GM12878 (cell line): ENCODE measurements around the gene SLC22A3. TPM values are rescaled to one million over a fixed set of nuclear protein-coding genes. Genes with fewer than 3 reads are reported as not detected.

Experiments used
- ATAC-seq: fragments of 200-7000 bp; cut with Tn5 transposase; 3 replicates; pipeline ENCODE4 v1.9.1; 2020; ENCODE audit warnings: mild to moderate bottlenecking, moderate library complexity
- BruUV-seq: library from RNA; stranded (reverse); fragments of 400-500 nt; replicated peaks from 2 replicates; lab custom pipeline; 2021; lab: Mats Ljungman, UMichigan
- CTCF ChIA-PET: fragments of 300-600 bp; sonication (Branson Sonifier 250); formaldehyde crosslinking; extraction: SDS; loops from one replicate; lab custom pipeline; 2021; ENCODE audit warnings: inconsistent platforms; lab: Yijun Ruan, JAX
- POLR2A ChIA-PET: fragments of 350-600 bp; formaldehyde crosslinking; extraction: SDS; loops from one replicate; lab custom pipeline; 2021; ENCODE audit warnings: inconsistent platforms; lab: Charles Lee
- RAD21 ChIA-PET: fragments of 300-600 bp; sonication (Branson Sonifier 250); formaldehyde crosslinking; loops from one replicate; lab custom pipeline; 2023; ENCODE audit warnings: antibody characterized with exemption; ENCODE audit not compliant: unreplicated experiment; lab: Charles Lee
- SMC1A ChIA-PET: fragments of 300-600 bp; sonication (Branson Sonifier 250); formaldehyde crosslinking; loops from one replicate; lab custom pipeline; 2023; ENCODE audit not compliant: unreplicated experiment, uncharacterized antibody; lab: Charles Lee
- DNase-seq: peaks from one replicate; pipeline ENCODE4 v3.0.0-alpha.2; 2011; ENCODE audit warnings: low read depth, low spot score
- FAIRE-seq: peaks from 3 replicates; lab custom pipeline; 2011; peaks lifted over from hg19 to GRCh38; lab: Jason Lieb, UNC
- H2AFZ ChIP-seq: 2 replicates; pipeline ENCODE4 v1.6.0; 2011; ENCODE audit warnings: low read depth, low read length, control low read depth; ENCODE audit not compliant: control insufficient read depth
- H3K27ac ChIP-seq: 2 replicates; pipeline ENCODE4 v1.5.1; 2011; ENCODE audit warnings: control low read depth; ENCODE audit not compliant: control insufficient read depth, insufficient read depth
- H3K27me3 ChIP-seq, 2 experiments: replicated peaks in 1 of 2; 2 replicates each; pipeline versions ENCODE4 v1.6.0 to v1.6.1; 2011; ENCODE audit warnings: low read length in 1 of 2; ENCODE audit not compliant: control insufficient read depth in 2 of 2, insufficient read depth in 2 of 2
- H3K36me3 ChIP-seq, 2 experiments: 2 replicates each; pipeline ENCODE4 v1.5.1; 2011; ENCODE audit warnings: low read length in 1 of 2; ENCODE audit not compliant: control insufficient read depth in 2 of 2, insufficient read depth in 2 of 2
- H3K4me1 ChIP-seq: 2 replicates; pipeline ENCODE4 v1.6.1; 2011; ENCODE audit warnings: mild to moderate bottlenecking, low read length, moderate library complexity, mixed read lengths; ENCODE audit not compliant: control insufficient read depth, insufficient read depth
- H3K4me2 ChIP-seq: 2 replicates; pipeline ENCODE4 v1.6.0; 2011; ENCODE audit warnings: control low read depth; ENCODE audit not compliant: control insufficient read depth, insufficient read depth
- H3K4me3 ChIP-seq: fragments of 200-600 bp; sonication (generic); 2 replicates; pipeline ENCODE4 v1.5.1; 2016
- H3K79me2 ChIP-seq: 2 replicates; pipeline ENCODE4 v1.6.0; 2011; ENCODE audit warnings: low read length; ENCODE audit not compliant: control insufficient read depth, insufficient read depth
- H3K9ac ChIP-seq: 2 replicates; pipeline ENCODE4 v1.8.0; 2011; ENCODE audit warnings: low read length, control low read depth, mixed read lengths; ENCODE audit not compliant: control insufficient read depth, insufficient read depth
- H3K9me3 ChIP-seq: replicated peaks from 3 replicates; pipeline ENCODE4 v1.5.1; 2011; ENCODE audit warnings: mild to moderate bottlenecking, low read length; ENCODE audit not compliant: control insufficient read depth, insufficient read depth
- H4K20me1 ChIP-seq: 2 replicates; pipeline ENCODE4 v1.6.0; 2011; ENCODE audit not compliant: control insufficient read depth, insufficient read depth
- ATF7 ChIP-seq: fragments of 450-650 bp; IDR thresholded peaks from 2 replicates; pipeline ENCODE4 v1.6.1; 2016; ENCODE audit warnings: low read depth, mild to moderate bottlenecking
- CBX5 ChIP-seq: sonication (generic); IDR thresholded peaks from 2 replicates; pipeline ENCODE4 v1.6.1; 2016; ENCODE audit warnings: low read depth, moderate library complexity, mild to moderate bottlenecking, inconsistent platforms
- CREM ChIP-seq: IDR thresholded peaks from 2 replicates; pipeline ENCODE4 v1.6.1; 2014; ENCODE audit warnings: antibody characterized with exemption, low read depth
- EGR1 ChIP-seq, 2 experiments: IDR thresholded peaks; 1 replicate in 1 of 2; 2 replicates in 1 of 2; pipeline ENCODE4 v1.6.1; 2011 to 2012; ENCODE audit warnings: low read depth in 2 of 2, low read length in 2 of 2, borderline replicate concordance in 1 of 2, mild to moderate bottlenecking in 1 of 2, moderate library complexity in 1 of 2
- FOS ChIP-seq: IDR thresholded peaks from 3 replicates; pipeline ENCODE4 v1.6.1; 2011; ENCODE audit warnings: borderline replicate concordance; ENCODE audit not compliant: insufficient read length; ENCODE audit errors: extremely low read depth
- JUND ChIP-seq: IDR thresholded peaks from 2 replicates; pipeline ENCODE4 v1.6.1; 2012; ENCODE audit warnings: low read depth, mild to moderate bottlenecking, low read length, improper control_type of control experiment, moderate library complexity
- MEF2B ChIP-seq: fragments of 450-650 bp; IDR thresholded peaks from 2 replicates; pipeline ENCODE4 v1.6.1; 2018; ENCODE audit warnings: mild to moderate bottlenecking, moderate library complexity; ENCODE audit not compliant: partially characterized antibody, poor library complexity, severe bottlenecking
- NFYA ChIP-seq: IDR thresholded peaks from 2 replicates; pipeline ENCODE4 v1.6.1; 2011; ENCODE audit warnings: low read depth, mild to moderate bottlenecking, low read length, improper control_type of control experiment, borderline replicate concordance
- PBX3 ChIP-seq: IDR thresholded peaks from 2 replicates; pipeline ENCODE4 v1.6.1; 2011; ENCODE audit warnings: mild to moderate bottlenecking, low read depth, low read length, moderate library complexity; ENCODE audit not compliant: insufficient replicate concordance
- POLR2A ChIP-seq: IDR thresholded peaks from 2 replicates; pipeline ENCODE4 v1.6.1; 2011; ENCODE audit warnings: low read depth, mild to moderate bottlenecking, low read length
- RBBP5 ChIP-seq: fragments of 200-600 bp; sonication (generic); conservative IDR thresholded peaks from 2 replicates; pipeline ENCODE4 v1.6.1; 2016
- RELA ChIP-seq: fragments of 450-650 bp; IDR thresholded peaks from 2 replicates; pipeline ENCODE4 v1.8.0; 2014; ENCODE audit warnings: borderline replicate concordance; ENCODE audit not compliant: partially characterized antibody
- SMC3 ChIP-seq: IDR thresholded peaks from 2 replicates; pipeline ENCODE4 v1.6.1; 2011; ENCODE audit warnings: low read length, improper control_type of control experiment, borderline replicate concordance
- SREBF2 ChIP-seq: IDR thresholded peaks from 2 replicates; pipeline ENCODE4 v1.6.1; 2012; ENCODE audit warnings: mild to moderate bottlenecking, low read length
- ZBTB4 ChIP-seq: fragments of 450-650 bp; formaldehyde crosslinking; IDR thresholded peaks from 2 replicates; pipeline ENCODE4 v1.4.0; 2022; ENCODE audit warnings: mild to moderate bottlenecking, moderate library complexity
- ZNF217 ChIP-seq: fragments of 450-650 bp; IDR thresholded peaks from 2 replicates; pipeline ENCODE4 v1.6.1; 2017; ENCODE audit warnings: antibody characterized with exemption, mild to moderate bottlenecking
- WGBS: methylation state at CpG from one replicate; pipeline ENCODE4 v1.1.6; 2016; ENCODE audit warnings: low lambda C conversion rate; ENCODE audit not compliant: insufficient replicate concordance, insufficient coverage; ENCODE audit errors: missing lambda C conversion rate; 5-methylcytosine and 5-hydroxymethylcytosine counted together
- in situ Hi-C: fragments of 300-500 bp; cut with MboI; formaldehyde crosslinking; loops from 9 replicates; pipeline ENCODE4 v1.14.3; 2018; ENCODE audit warnings: mixed read lengths
- intact Hi-C: fragments of 100-400 bp; cut with micrococcal nuclease; formaldehyde crosslinking; loops from one replicate; pipeline ENCODE4 v1.14.2; 2022; ENCODE audit not compliant: unreplicated experiment
- polyA plus RNA-seq, 11 experiments: library from polyadenylated mRNA; depleted of rRNA in 4 of 11; unstranded in 6 of 11; stranded (reverse) in 5 of 11; fragments of >200 nt; fragmentation: Nextera tagmentation in 4 of 11; fragmentation: Illumina TruSeq in 1 of 11; extraction: Ambion mirVana in 4 of 11; extraction: Trizol in 1 of 11; gene quantifications; 1 replicate in 1 of 11; 2 replicates in 10 of 11; pipeline versions ENCODE4 v1.2.1 to v1.2.3, GENCODE V29; 2011 to 2016; ENCODE audit warnings: inconsistent platforms in 2 of 11, missing spikeins in 2 of 11, low read depth in 1 of 11
- total RNA-seq, 4 experiments: library from RNA; depleted of rRNA in 3 of 4; stranded (reverse); fragments of >200 nt in 3 of 4; fragmentation: Illumina TruSeq in 1 of 4; extraction: Trizol in 1 of 4; gene quantifications; 2 replicates each; pipeline versions ENCODE4 v1.2.1 to v1.2.3, GENCODE V29; 2013 to 2021

SLC22A3 gene
- total and polyA plus RNA-seq, 10 of the 15 experiments (the other 5 are each of a cell fraction or from before 2014, with no cell fraction given), result 0.07 to 0.15 TPM; not detected in 8

GRCh38 chr6:160379466-160379865, 31.3 kb downstream of the SLC22A3 start:
- DNase-seq (no peak), FAIRE-seq (no peak)
- CTCF ChIA-PET, result no interaction called here

GRCh38 chr6:160382946-160383345, 34.8 kb downstream of the SLC22A3 start:
- intact Hi-C loops (no loop called here), in situ Hi-C loops (no loop called here)
- Histone ChIP-seq H3K9ac (no peak overlapping the region), H3K27me3 (peaks cover 0 to 2% of the 10 kb centered on the region in 2 experiments; a peak in 2 of 4 replicates), H3K27ac (no peak overlapping the region), H3K4me1 (no peaks in the 10 kb centered on the region), H3K4me2 (no peak overlapping the region), H3K79me2 (no peaks in the 10 kb centered on the region), H3K4me3 (no peak overlapping the region), H3K36me3 (no peaks in the 10 kb centered on the region), H3K9me3 (no peaks in the 10 kb centered on the region; the same call in 2 of the 3 replicates), H2AFZ (no peak overlapping the region), H4K20me1 (no peaks in the 10 kb centered on the region)
- ATAC-seq (no peak), FAIRE-seq (no peak), DNase-seq (no peak)
- ChIA-PET RAD21 (no interaction called here), POLR2A (no interaction called here), SMC1A (no interaction called here), CTCF (no interaction called here)
- 5% methylated on average over 1 of the region's 1 CpG for WGBS
- no TSS peak for BruUV-seq
- TF ChIP-seq FOS, result no peak
- no peak for TF ChIP-seq NFYA
- TF ChIP-seq CREM, result no peak
- no peak for TF ChIP-seq EGR1 (IDR thresholded peaks at IDR 0.05; ENCODE audit: borderline replicate concordance in 1 of 2, low read depth in 2 of 2, low read length in 2 of 2)
- no peak for TF ChIP-seq ATF7
- TF ChIP-seq RBBP5, result no peak
- TF ChIP-seq POLR2A, result no peak
- no peak for TF ChIP-seq ZBTB4 (CRISPR knock-in tag)
- no peak for TF ChIP-seq JUND
- TF ChIP-seq RELA, result no peak
- no peak for TF ChIP-seq MEF2B
- no peak for TF ChIP-seq SREBF2
- no peak for TF ChIP-seq PBX3
- no peak for TF ChIP-seq ZNF217
- no peak for TF ChIP-seq CBX5

More at GRCh38 chr6:160379466-160379865, 31.3 kb downstream of the SLC22A3 start:
- no peak for TF ChIP-seq SMC3
- H3K79me2 ChIP-seq, result no peaks in the 10 kb centered on the region
- H4K20me1 ChIP-seq, result no peaks in the 10 kb centered on the region
- ChIA-PET POLR2A (no interaction called here), SMC1A (interaction anchor here (0.6 kb wide), 1 partner anchor 597 kb away, joined by 3 read pairs; no protein-coding TSS in a partner anchor), RAD21 (no interaction called here)
- no peaks in the 10 kb centered on the region; the same call in 2 of the 3 replicates for H3K9me3 ChIP-seq
- H3K27me3 ChIP-seq, result no peaks in the 10 kb centered on the region; a peak in 1 of 4 replicates
- H2AFZ ChIP-seq, result no peak overlapping the region
- no peak overlapping the region for H3K27ac ChIP-seq
- no peaks in the 10 kb centered on the region for H3K4me1 ChIP-seq
- intact Hi-C loops (no loop called here), in situ Hi-C loops (no loop called here)
- no peaks in the 10 kb centered on the region for H3K36me3 ChIP-seq
- no peak overlapping the region for H3K4me2 ChIP-seq
- H3K9ac ChIP-seq, result no peak overlapping the region
- H3K4me3 ChIP-seq, result no peak overlapping the region
- ATAC-seq, result no peak
- BruUV-seq, result no TSS peak
